D721Med (cell line): ENCODE results near the gene ADAM33.

Source experiments
- DNase-seq: peaks from one replicate; pipeline ENCODE4 v3.0.0; 2011; ENCODE audit warnings: low spot score; ENCODE audit not compliant: insufficient read length
- FAIRE-seq: peaks from 2 replicates; lab custom pipeline; 2011; peaks lifted over from hg19 to GRCh38; lab: Jason Lieb, UNC
- TF ChIP-seq, protein P1 (sequence below): IDR thresholded peaks from 2 replicates; pipeline ENCODE4 v1.5.1; 2012; ENCODE audit warnings: mild to moderate bottlenecking, control low read depth; ENCODE audit not compliant: insufficient read depth; ENCODE audit errors: missing control alignments

The ADAM33 gene

DNA sequence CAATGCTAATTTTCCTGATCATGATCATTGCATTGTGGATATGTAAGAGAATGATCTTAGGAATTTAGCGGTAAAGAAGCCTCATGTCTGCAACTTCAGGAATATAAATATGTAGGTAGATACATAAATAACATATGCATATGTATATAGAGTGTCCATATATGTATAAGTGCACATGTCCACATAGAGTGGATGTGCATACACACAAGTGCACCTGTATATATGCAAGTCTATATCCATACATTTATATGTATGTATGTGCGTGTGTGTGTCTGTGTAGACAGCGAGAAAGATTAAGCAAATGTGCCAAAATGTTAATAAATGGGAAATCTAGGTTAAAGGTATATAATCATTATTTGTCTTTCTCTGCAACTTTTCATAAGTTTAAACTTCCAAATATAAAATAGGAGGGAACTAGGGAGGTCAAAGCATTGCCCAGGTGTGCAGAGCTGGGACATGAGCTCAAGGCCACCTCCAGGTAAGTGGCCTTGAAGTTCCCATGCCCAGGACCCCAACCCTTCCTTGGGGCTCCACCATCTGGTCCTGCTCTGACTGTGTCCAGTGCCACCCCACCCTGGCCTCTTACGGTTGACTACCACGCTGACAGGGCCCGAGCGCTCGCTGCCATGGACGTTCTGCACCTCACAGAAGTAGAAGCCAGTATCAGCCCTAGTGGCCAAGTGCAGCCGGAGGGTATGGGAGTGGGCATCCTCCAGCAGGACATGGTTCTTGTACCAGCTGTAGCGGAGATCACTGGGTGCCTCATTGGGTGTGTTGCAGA lies 21.0 kb upstream of the ADAM33 start:
- TF ChIP-seq, protein P1, sequence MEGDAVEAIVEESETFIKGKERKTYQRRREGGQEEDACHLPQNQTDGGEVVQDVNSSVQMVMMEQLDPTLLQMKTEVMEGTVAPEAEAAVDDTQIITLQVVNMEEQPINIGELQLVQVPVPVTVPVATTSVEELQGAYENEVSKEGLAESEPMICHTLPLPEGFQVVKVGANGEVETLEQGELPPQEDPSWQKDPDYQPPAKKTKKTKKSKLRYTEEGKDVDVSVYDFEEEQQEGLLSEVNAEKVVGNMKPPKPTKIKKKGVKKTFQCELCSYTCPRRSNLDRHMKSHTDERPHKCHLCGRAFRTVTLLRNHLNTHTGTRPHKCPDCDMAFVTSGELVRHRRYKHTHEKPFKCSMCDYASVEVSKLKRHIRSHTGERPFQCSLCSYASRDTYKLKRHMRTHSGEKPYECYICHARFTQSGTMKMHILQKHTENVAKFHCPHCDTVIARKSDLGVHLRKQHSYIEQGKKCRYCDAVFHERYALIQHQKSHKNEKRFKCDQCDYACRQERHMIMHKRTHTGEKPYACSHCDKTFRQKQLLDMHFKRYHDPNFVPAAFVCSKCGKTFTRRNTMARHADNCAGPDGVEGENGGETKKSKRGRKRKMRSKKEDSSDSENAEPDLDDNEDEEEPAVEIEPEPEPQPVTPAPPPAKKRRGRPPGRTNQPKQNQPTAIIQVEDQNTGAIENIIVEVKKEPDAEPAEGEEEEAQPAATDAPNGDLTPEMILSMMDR: no peak

DNA sequence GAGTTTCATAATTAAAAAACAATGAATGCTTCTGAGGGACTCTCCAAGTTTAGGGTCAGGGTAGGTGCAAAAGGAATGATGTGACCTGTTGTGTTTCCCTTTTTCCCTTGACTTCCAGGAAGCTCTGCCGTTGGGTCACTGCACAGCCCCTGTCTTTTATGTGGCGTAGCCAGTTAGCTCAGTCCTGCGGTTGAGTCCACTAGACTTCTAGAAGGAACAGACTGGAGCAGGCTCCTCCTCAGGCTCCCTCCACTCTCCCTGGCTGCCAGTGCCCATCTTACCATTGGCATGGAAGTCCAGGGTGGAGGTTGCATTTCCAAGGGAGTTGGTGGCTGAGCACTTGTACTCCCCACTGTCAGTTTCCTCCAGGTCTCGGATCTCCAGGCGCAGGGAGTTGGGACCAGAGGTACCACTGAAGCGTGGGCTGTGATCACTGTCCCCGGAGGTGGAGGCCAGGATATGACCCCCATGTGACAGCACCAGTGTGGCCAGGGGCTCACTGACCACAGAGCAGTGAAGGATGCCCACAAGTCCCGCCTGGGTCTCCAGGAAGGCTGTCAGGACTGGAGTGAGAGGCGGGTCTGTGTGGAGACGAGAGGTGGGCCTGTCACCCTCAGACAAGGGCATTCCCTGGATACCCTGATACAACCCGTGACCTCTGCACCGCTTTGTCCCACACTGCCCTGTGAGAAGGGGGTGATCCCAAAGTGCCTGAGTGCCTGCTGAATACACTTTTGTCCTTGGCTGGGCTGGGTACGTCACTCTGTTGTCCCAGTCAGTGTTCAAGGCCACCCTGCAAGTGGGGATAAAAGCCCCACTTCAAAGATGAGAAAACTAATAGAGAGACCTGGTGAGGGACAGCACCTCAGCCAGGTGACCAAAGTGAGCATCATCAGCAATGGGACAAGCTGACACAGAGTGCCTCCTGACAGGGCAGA lies 19.5 kb upstream of the ADAM33 start:
- DNase-seq (no peak), FAIRE-seq (no peak)
- TF ChIP-seq, protein P1: no peak

More for the DNA sequence above, 21.0 kb upstream of the ADAM33 start:
- no peak for DNase-seq
- FAIRE-seq: no peak

DNA sequence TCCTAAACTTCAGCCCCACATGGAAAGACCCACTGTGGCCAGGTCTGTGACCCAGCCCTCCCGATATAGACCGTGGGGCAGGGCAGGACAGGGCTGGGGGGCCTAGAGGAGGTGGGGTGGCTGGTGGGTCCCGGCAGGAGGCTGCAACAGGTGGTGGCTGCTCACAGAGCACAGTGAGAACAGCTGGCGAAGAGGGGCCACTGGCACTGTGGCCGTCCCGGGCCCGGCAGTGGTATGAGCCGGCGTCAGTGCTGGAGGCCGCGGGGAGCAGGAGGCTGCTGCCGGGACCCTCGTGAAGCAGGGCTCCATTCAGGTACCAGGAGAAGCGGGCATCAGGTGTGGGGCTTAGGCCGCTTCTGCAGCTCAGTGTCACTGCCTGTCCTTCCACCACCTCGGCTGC lies 17.2 kb upstream of the ADAM33 start:
- FAIRE-seq: no peak
- TF ChIP-seq, protein P1: no peak
- no peak for DNase-seq

DNA sequence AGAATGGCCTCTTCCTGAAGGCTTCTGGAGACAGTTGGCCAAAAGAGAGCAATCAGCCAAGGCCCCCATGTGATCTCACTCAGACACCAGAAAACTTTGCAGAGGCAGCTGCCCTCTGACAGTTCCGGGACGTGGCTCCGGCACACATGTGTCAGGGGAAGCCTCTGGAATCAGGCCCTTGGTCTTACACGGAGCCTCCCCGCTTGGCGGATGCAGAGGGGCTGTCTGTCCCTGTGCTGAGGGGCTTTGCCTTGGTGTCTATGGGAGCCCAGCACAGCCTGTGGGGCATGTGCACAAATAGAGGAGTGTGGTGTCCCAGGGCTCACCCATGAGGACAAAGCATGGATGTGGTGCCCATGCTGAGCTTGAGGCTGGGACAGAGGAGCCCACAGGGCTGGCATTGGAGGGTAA lies 16.8 kb upstream of the ADAM33 start:
- no peak for DNase-seq
- TF ChIP-seq, protein P1: no peak
- FAIRE-seq: no peak

DNA sequence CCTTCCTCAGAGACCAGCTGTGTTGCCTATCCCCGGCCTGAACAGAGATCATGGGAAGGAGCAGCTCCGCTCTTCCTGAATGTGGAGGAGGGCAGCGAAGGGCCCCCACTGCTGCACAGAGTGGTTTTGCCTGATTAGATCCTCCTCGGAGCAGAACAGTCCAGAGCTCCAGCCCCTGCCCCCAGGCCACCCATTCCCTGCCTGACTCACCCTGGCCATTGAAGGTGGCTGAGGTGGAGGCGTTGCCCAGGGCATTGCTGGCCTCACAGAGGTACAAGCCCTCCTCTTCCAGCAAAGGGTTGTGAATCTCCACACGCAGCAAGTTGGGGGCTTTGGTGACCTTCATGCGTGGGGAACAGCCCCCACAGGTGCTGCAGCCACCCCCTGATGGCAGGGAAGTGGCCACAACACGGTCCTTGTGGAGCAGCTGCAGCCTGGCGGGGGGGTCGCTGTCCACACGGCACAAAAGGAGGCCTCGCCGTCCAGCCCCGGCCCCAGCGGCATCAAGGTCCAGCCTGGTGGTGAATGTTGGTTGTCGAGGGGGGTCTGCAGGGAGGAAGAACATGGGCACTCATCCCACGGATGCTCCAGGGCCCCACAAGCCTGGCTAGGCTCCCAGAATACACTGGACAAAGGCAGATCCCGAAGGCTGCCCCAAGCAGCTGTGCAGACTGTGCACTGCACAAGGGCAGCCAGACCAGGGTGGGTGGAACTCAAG lies 15.9 kb upstream of the ADAM33 start:
- TF ChIP-seq, protein P1: no peak
- DNase-seq (no peak), FAIRE-seq (no peak)

DNA sequence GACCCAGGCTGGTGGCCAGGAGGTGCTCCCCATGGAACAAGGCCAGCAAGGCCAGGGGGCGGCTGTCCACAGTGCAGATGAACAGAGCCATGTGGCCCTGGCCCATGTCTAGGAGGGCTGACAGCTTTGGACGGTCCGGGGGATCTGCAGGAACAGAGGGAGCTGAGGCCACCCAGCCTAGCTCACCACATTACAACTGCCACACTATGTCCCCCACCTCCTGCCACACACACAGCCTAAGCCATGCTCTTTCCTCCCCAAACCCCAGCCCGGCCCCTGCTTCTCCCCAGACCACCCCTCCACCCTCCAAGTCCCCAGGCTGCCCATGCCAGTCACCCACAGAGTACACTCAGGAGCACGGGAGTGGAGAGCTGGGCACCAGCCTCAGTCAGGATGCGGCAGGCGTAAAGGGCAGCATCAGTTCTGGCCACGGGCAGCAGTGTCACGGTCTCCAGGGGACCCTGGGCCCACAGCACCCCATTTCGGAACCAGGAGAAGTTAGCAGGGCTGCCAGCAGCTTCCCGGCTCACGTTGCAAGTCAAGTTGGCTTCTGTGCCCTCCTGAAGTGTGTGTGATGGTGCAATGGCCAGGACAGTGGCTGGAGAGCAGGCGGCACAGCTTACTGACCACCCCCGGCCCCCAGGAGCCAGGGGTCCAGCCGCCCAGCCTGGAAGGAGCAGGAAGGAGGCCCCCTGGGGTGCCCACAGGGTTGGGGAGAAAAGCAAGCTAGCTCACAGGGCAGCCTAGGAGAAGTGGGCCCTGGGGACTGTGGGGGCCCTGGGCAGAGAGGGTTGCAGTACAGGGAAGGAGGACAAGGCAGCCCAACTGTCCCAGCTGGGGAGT lies 15.2 kb upstream of the ADAM33 start:
- TF ChIP-seq, protein P1: no peak
- FAIRE-seq (no peak), DNase-seq (no peak)
